Coronary artery (tissue), 2 donors: Measurements from ENCODE around the gene C22orf23.
A peak's percentile ranks its signal among the peaks of the same experiment; 100 is the strongest.

ENCODE experiments used
- DNase-seq: peaks from one replicate; pipeline ENCODE4 v3.0.0-alpha.2; 2017; ENCODE audit warnings: low spot score
- H3K27ac ChIP-seq, 2 donors: fragments of 200-600 bp; sonication (generic); one replicate each; pipeline ENCODE4 v1.5.1; 2016 to 2019
- H3K4me3 ChIP-seq: fragments of 200-600 bp; sonication (generic); 2 replicates; pipeline ENCODE4 v1.5.1; 2016; ENCODE audit warnings: mild to moderate bottlenecking, moderate library complexity
- CTCF ChIP-seq: fragments of 200-600 bp; sonication (generic); IDR thresholded peaks from one replicate; pipeline ENCODE4 v1.5.1; 2019; ENCODE audit warnings: antibody characterized with exemption

Gene C22orf23

GRCh38 chr22:37912171-37912570 lies 41.2 kb downstream of the C22orf23 start:
- Histone ChIP-seq H3K27ac (peak overlapping the region in 1 of 2 donors; percentile 86), H3K4me3 (no peak overlapping the region)
- DNase-seq: no peak
- TF ChIP-seq CTCF: no peak

GRCh38 chr22:37911697-37912096 lies 41.7 kb downstream of the C22orf23 start:
- H3K4me3 ChIP-seq: no peak overlapping the region
- no peak for TF ChIP-seq CTCF
- peak overlapping the region; percentile 10 to 86 for H3K27ac ChIP-seq
- DNase-seq: no peak

- H3K27ac ChIP-seq: peak overlapping the region; percentile 58 to 86
- H3K4me3 ChIP-seq: peak overlapping the region; percentile 30
- no peak for TF ChIP-seq CTCF
- DNase-seq: no peak
These were observed 42.3 kb downstream of the C22orf23 start for GRCh38 chr22:37910890-37911672.

- H3K4me3 ChIP-seq: no peak overlapping the region
- DNase-seq: no peak
- H3K27ac ChIP-seq: peak overlapping the region; percentile 58 to 86
- no peak for TF ChIP-seq CTCF
These were observed 43.6 kb downstream of the C22orf23 start for GRCh38 chr22:37909766-37910165.

- no peak for DNase-seq
- TF ChIP-seq CTCF: no peak
- Histone ChIP-seq H3K4me3 (peak overlapping the region; percentile 98), H3K27ac (peak overlapping the region; percentile 84 to 92)
These were observed 46.1 kb downstream of the C22orf23 start for GRCh38 chr22:37907036-37907954.

GRCh38 chr22:37906364-37907008 lies 46.9 kb downstream of the C22orf23 start:
- Histone ChIP-seq H3K27ac (peak overlapping the region; percentile 84 to 92), H3K4me3 (peak overlapping the region; percentile 98)
- no peak for DNase-seq
- TF ChIP-seq CTCF: no peak
